BLaER1 treated with 17β-estradiol and CSF1 and Interleukin-3, amounts not matched to agents 10 nM and 100 nM (cell line): ENCODE data around the gene SDK1.

ENCODE experiments used
- H3K27ac ChIP-seq, 11 experiments: shearing (Covaris generic); formaldehyde crosslinking; 2 replicates each; pipeline ENCODE4 v1.8.1; 2022
- H3K27me3 ChIP-seq, 11 experiments: shearing (Covaris generic); formaldehyde crosslinking; 2 replicates each; pipeline ENCODE4 v1.8.1; 2022
- H3K36me3 ChIP-seq, 11 experiments: shearing (Covaris generic); formaldehyde crosslinking; 2 replicates each; pipeline ENCODE4 v1.8.1; 2022
- H3K4me1 ChIP-seq, 10 experiments: shearing (Covaris generic); formaldehyde crosslinking; 2 replicates each; pipeline ENCODE4 v1.8.1; 2022
- H3K4me2 ChIP-seq, 11 experiments: shearing (Covaris generic); formaldehyde crosslinking; 2 replicates each; pipeline ENCODE4 v1.8.1; 2022
- H3K4me3 ChIP-seq, 10 experiments: shearing (Covaris generic); formaldehyde crosslinking; 2 replicates each; pipeline ENCODE4 v1.8.1; 2022
- H3K9ac ChIP-seq, 11 experiments: shearing (Covaris generic); formaldehyde crosslinking; 2 replicates each; pipeline ENCODE4 v1.8.1; 2022
- H3K9me3 ChIP-seq, 11 experiments: shearing (Covaris generic); formaldehyde crosslinking; replicated peaks in 1 of 11; 2 replicates each; pipeline ENCODE4 v1.8.1; 2022
- H4K20me1 ChIP-seq, 11 experiments: shearing (Covaris generic); formaldehyde crosslinking; 2 replicates each; pipeline ENCODE4 v1.8.1; 2022
- Cebpa-rat ChIP-seq, 11 experiments: shearing (Covaris generic); IDR thresholded peaks; 2 replicates each; pipeline ENCODE4 v1.8.1; 2022

The SDK1 gene

GRCh38 chr7:3300651-3301448 is at the start of gene SDK1:
Gene SDK1, plus strand, starts transcription at chr7:3301252. Its CDS starts 335 bp downstream, at chr7:3301587.
- Histone ChIP-seq H4K20me1 (peaks cover 0 to 4% (median 0%) of the 10 kb centered on the region in 11 experiments; a peak in 2 of 22 replicates), H3K9me3 (no peaks in the 10 kb centered on the region), H3K27me3 (peaks cover 24 to 46% (median 36%) of the 10 kb centered on the region in 11 experiments), H3K4me1 (peaks cover 0 to 18% (median 7%) of the 10 kb centered on the region in 10 experiments; a peak in 12 of 20 replicates), H3K36me3 (no peaks in the 10 kb centered on the region), H3K4me2 (peak within 1 kb of the TSS; percentile 89 to 100 (median 99)), H3K9ac (peak within 1 kb of the TSS; percentile 63 to 84 (median 76)), H3K4me3 (peak within 1 kb of the TSS; percentile 65 to 83 (median 76)), H3K27ac (peak within 1 kb of the TSS in 9 of 11 experiments; percentile 35 to 63 (median 43); a peak in 12 of 22 replicates)
- no peak for TF ChIP-seq Cebpa-rat (IDR thresholded peaks at IDR 0.05)

DNA sequence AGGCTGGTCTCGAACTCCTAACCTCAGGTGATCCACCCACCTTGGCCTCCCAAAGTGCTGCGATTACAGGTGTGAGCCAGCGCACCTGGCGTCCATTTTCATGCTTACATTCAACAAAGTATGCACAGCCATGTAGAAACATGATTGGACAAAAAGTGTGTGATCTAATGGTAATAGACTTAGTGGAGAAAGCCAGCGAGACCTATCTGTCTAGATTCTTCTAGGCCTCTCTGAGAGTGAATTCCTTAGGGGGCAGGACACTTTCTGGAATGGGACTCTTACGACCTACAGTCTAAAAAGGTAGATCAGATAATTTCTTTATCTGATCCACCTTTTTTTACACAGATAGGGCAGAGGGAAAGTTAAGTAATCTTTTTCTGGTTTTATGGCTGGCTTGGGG is 46.3 kb upstream of the SDK1 start:
- TF ChIP-seq Cebpa-rat (IDR thresholded peaks at IDR 0.05) = no peak
- H3K27ac ChIP-seq = no peak overlapping the region
- H4K20me1 ChIP-seq = no peaks in the 10 kb centered on the region
- no peak overlapping the region for H3K4me2 ChIP-seq
- no peak overlapping the region for H3K9ac ChIP-seq
- H3K27me3 ChIP-seq = no peaks in the 10 kb centered on the region
- no peaks in the 10 kb centered on the region for H3K36me3 ChIP-seq
- H3K9me3 ChIP-seq = peaks cover 0 to 6% (median 0%) of the 10 kb centered on the region in 11 experiments; a peak in 4 of 22 replicates
- H3K4me1 ChIP-seq = no peaks in the 10 kb centered on the region
- no peak overlapping the region for H3K4me3 ChIP-seq

GRCh38 chr7:3259711-3260400 is 41.2 kb upstream of the SDK1 start:
- Histone ChIP-seq H3K36me3 (no peaks in the 10 kb centered on the region), H3K9me3 (no peaks in the 10 kb centered on the region; a peak in 1 of 22 replicates), H3K4me3 (no peak overlapping the region), H3K27me3 (no peaks in the 10 kb centered on the region), H4K20me1 (no peaks in the 10 kb centered on the region), H3K9ac (no peak overlapping the region), H3K27ac (no peak overlapping the region), H3K4me2 (no peak overlapping the region), H3K4me1 (no peaks in the 10 kb centered on the region)
- no peak for TF ChIP-seq Cebpa-rat (IDR thresholded peaks at IDR 0.05)

GRCh38 chr7:3260401-3260715 is 40.7 kb upstream of the SDK1 start:
- Histone ChIP-seq H3K36me3 (no peaks in the 10 kb centered on the region), H3K27ac (no peak overlapping the region), H4K20me1 (no peaks in the 10 kb centered on the region), H3K9ac (no peak overlapping the region), H3K4me3 (no peak overlapping the region), H3K4me1 (no peaks in the 10 kb centered on the region), H3K9me3 (no peaks in the 10 kb centered on the region; a peak in 1 of 22 replicates), H3K4me2 (no peak overlapping the region), H3K27me3 (no peaks in the 10 kb centered on the region)
- TF ChIP-seq Cebpa-rat (IDR thresholded peaks at IDR 0.05) = no peak

GRCh38 chr7:3264693-3265339 is 36.2 kb upstream of the SDK1 start:
- Histone ChIP-seq H3K27ac (no peak overlapping the region), H3K4me3 (no peak overlapping the region), H3K4me2 (no peak overlapping the region), H3K9me3 (no peaks in the 10 kb centered on the region; a peak in 1 of 22 replicates), H3K4me1 (peaks cover 0 to 19% (median 11%) of the 10 kb centered on the region in 10 experiments; a peak in 11 of 20 replicates), H3K9ac (no peak overlapping the region), H3K27me3 (no peaks in the 10 kb centered on the region), H4K20me1 (no peaks in the 10 kb centered on the region), H3K36me3 (no peaks in the 10 kb centered on the region)
- TF ChIP-seq Cebpa-rat (IDR thresholded peaks at IDR 0.05) = no peak

GRCh38 chr7:3265388-3265787 is 35.7 kb upstream of the SDK1 start:
- no peaks in the 10 kb centered on the region for H3K27me3 ChIP-seq
- H3K9me3 ChIP-seq = peaks cover 0 to 5% (median 0%) of the 10 kb centered on the region in 11 experiments; a peak in 6 of 22 replicates
- no peak for TF ChIP-seq Cebpa-rat (IDR thresholded peaks at IDR 0.05)
- no peak overlapping the region for H3K4me3 ChIP-seq
- H3K36me3 ChIP-seq = no peaks in the 10 kb centered on the region
- no peak overlapping the region for H3K9ac ChIP-seq
- no peak overlapping the region for H3K27ac ChIP-seq
- H3K4me2 ChIP-seq = no peak overlapping the region
- peaks cover 0 to 19% (median 11%) of the 10 kb centered on the region in 10 experiments; a peak in 11 of 20 replicates for H3K4me1 ChIP-seq
- H4K20me1 ChIP-seq = no peaks in the 10 kb centered on the region

- H3K9me3 ChIP-seq = peaks cover 5 to 13% (median 8%) of the 10 kb centered on the region in 11 experiments; a peak in 15 of 22 replicates
- TF ChIP-seq Cebpa-rat (IDR thresholded peaks at IDR 0.05) = no peak
- H3K9ac ChIP-seq = no peak overlapping the region
- H3K36me3 ChIP-seq = no peaks in the 10 kb centered on the region
- H4K20me1 ChIP-seq = no peaks in the 10 kb centered on the region
- no peak overlapping the region for H3K4me3 ChIP-seq
- H3K27ac ChIP-seq = no peak overlapping the region
- H3K4me2 ChIP-seq = no peak overlapping the region
- H3K27me3 ChIP-seq = no peaks in the 10 kb centered on the region
- H3K4me1 ChIP-seq = peaks cover 0 to 19% (median 11%) of the 10 kb centered on the region in 10 experiments; a peak in 11 of 20 replicates
These were observed 34.8 kb upstream of the SDK1 start for GRCh38 chr7:3266240-3266639.

DNA sequence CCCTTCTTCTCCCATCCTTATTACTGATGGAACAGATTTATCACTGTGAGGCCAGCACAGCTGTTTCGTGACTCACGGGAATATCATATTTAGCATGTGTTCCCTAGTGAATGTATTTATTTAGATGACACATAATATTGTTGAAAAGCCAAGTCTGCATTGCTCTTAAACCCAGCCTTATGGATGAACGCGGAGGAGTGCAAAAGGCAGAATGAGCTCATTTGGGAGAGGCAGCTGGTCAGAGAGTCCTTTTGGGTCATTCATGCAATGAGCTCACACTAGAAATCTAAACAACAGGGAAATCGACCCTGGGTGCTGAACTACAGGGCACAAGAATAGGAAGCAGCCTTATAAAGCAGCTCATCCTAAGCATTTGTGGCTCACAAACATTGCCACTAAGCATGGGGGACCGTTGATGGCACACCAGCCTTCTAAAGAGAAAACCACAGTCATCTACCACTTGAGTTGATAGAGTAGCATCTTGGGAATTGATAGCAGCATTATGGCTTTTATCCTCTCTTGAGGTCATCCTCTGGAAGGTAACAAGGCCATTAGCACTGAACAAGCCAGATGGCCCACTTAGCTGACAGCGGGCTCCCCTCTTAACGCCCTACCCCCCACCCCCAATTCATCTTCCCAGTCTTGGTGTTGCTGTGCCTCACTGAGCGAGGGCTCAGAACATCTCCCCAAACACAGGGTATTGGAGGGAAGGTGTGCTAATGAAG is 32.9 kb upstream of the SDK1 start:
- Histone ChIP-seq H3K36me3 (no peaks in the 10 kb centered on the region), H3K9me3 (peaks cover 7 to 23% (median 13%) of the 10 kb centered on the region in 11 experiments; a peak in 16 of 22 replicates), H3K4me2 (peak overlapping the region in 7 of 11 experiments; percentile 1 to 56 (median 27); a peak in 12 of 22 replicates), H3K27me3 (no peaks in the 10 kb centered on the region), H3K27ac (no peak overlapping the region), H3K9ac (no peak overlapping the region), H3K4me1 (peaks cover 0 to 19% (median 11%) of the 10 kb centered on the region in 10 experiments; a peak in 11 of 20 replicates), H4K20me1 (no peaks in the 10 kb centered on the region), H3K4me3 (no peak overlapping the region)
- no peak for TF ChIP-seq Cebpa-rat (IDR thresholded peaks at IDR 0.05)
